WTC11 (cell line): ENCODE measurements around the gene KHSRP. TPM values are rescaled to one million over a fixed set of nuclear protein-coding genes. Genes with fewer than 3 reads are reported as not detected.

Experiments used
- ATF1 ChIP-seq: sonication (generic); formaldehyde crosslinking; IDR thresholded peaks from 2 replicates; pipeline ENCODE4 v1.8.1; 2023; ENCODE audit warnings: mild to moderate bottlenecking, moderate library complexity, missing genetic modification reagents
- CBFB ChIP-seq: sonication (generic); formaldehyde crosslinking; IDR thresholded peaks from 2 replicates; pipeline ENCODE4 v1.8.1; 2022; ENCODE audit warnings: mild to moderate bottlenecking, low read depth, missing genetic modification reagents
- CREM ChIP-seq: sonication (generic); formaldehyde crosslinking; IDR thresholded peaks from 2 replicates; pipeline ENCODE4 v1.8.1; 2022; ENCODE audit warnings: mild to moderate bottlenecking, missing genetic modification reagents, moderate library complexity
- ESRRA ChIP-seq: sonication (generic); formaldehyde crosslinking; IDR thresholded peaks from 2 replicates; pipeline ENCODE4 v1.8.1; 2022; ENCODE audit warnings: mild to moderate bottlenecking, missing genetic modification reagents, borderline replicate concordance
- FOXJ3 ChIP-seq: sonication (generic); formaldehyde crosslinking; IDR thresholded peaks from 2 replicates; pipeline ENCODE4 v1.9.0; 2021; ENCODE audit warnings: missing genetic modification reagents, mild to moderate bottlenecking, borderline replicate concordance
- FOXK1 ChIP-seq: sonication (generic); formaldehyde crosslinking; IDR thresholded peaks from 2 replicates; pipeline ENCODE4 v1.8.0; 2022; ENCODE audit warnings: mild to moderate bottlenecking, moderate library complexity, missing genetic modification reagents
- FOXP1 ChIP-seq: sonication (generic); formaldehyde crosslinking; IDR thresholded peaks from 2 replicates; pipeline ENCODE4 v1.8.0; 2022; ENCODE audit warnings: missing genetic modification reagents, mild to moderate bottlenecking, moderate library complexity, borderline replicate concordance
- GTF2I ChIP-seq: fragments of 250-450 bp; sonication (Bioruptor Pico); conservative IDR thresholded peaks from 2 replicates; pipeline ENCODE4 v1.4.0; 2021; ENCODE audit warnings: mild to moderate bottlenecking
- HMGA2 ChIP-seq: fragments of 250-450 bp; sonication (Bioruptor Pico); IDR thresholded peaks from 2 replicates; pipeline ENCODE4 v1.4.0; 2021; ENCODE audit warnings: mild to moderate bottlenecking, moderate library complexity
- JUN ChIP-seq: sonication (generic); formaldehyde crosslinking; IDR thresholded peaks from 2 replicates; pipeline ENCODE4 v1.8.0; 2023; ENCODE audit warnings: mild to moderate bottlenecking, missing genetic modification reagents
- MYBL2 ChIP-seq: sonication (generic); formaldehyde crosslinking; IDR thresholded peaks from 2 replicates; pipeline ENCODE4 v1.8.1; 2023; ENCODE audit warnings: mild to moderate bottlenecking, moderate library complexity, missing genetic modification reagents
- NR2C2 ChIP-seq: sonication (generic); formaldehyde crosslinking; IDR thresholded peaks from 2 replicates; pipeline ENCODE4 v1.8.0; 2022; ENCODE audit warnings: mild to moderate bottlenecking, missing genetic modification reagents
- RELA ChIP-seq: sonication (generic); formaldehyde crosslinking; IDR thresholded peaks from 2 replicates; pipeline ENCODE4 v1.8.1; 2022; ENCODE audit warnings: missing genetic modification reagents, mild to moderate bottlenecking, borderline replicate concordance
- SMAD3 ChIP-seq: sonication (generic); formaldehyde crosslinking; IDR thresholded peaks from 2 replicates; pipeline ENCODE4 v1.8.0; 2022; ENCODE audit warnings: missing genetic modification reagents, mild to moderate bottlenecking, borderline replicate concordance
- TEAD1 ChIP-seq: sonication (generic); formaldehyde crosslinking; IDR thresholded peaks from 2 replicates; pipeline ENCODE4 v1.8.0; 2022; ENCODE audit warnings: mild to moderate bottlenecking, missing genetic modification reagents
- TEAD4 ChIP-seq: sonication (generic); formaldehyde crosslinking; IDR thresholded peaks from 2 replicates; pipeline ENCODE4 v1.8.0; 2022; ENCODE audit warnings: mild to moderate bottlenecking, missing genetic modification reagents
- USF1 ChIP-seq: sonication (generic); formaldehyde crosslinking; IDR thresholded peaks from 2 replicates; pipeline ENCODE4 v1.8.0; 2022; ENCODE audit warnings: mild to moderate bottlenecking, missing genetic modification reagents
- ZNF121 ChIP-seq: sonication (generic); formaldehyde crosslinking; IDR thresholded peaks from 2 replicates; pipeline ENCODE4 v1.8.0; 2023; ENCODE audit warnings: missing genetic modification reagents
- ZNF138 ChIP-seq: sonication (generic); formaldehyde crosslinking; conservative IDR thresholded peaks from 2 replicates; pipeline ENCODE4 v1.8.1; 2022; ENCODE audit warnings: mild to moderate bottlenecking, moderate library complexity, missing genetic modification reagents
- ZNF219 ChIP-seq: sonication (generic); formaldehyde crosslinking; IDR thresholded peaks from 2 replicates; pipeline ENCODE4 v1.8.0; 2023; ENCODE audit warnings: missing genetic modification reagents, mild to moderate bottlenecking, borderline replicate concordance
- ZNF263 ChIP-seq: sonication (generic); formaldehyde crosslinking; IDR thresholded peaks from 2 replicates; pipeline ENCODE4 v1.8.1; 2022; ENCODE audit warnings: low read depth, mild to moderate bottlenecking, moderate library complexity, missing genetic modification reagents
- ZNF317 ChIP-seq: sonication (generic); formaldehyde crosslinking; IDR thresholded peaks from 2 replicates; pipeline ENCODE4 v1.8.1; 2023; ENCODE audit warnings: low read depth, mild to moderate bottlenecking, moderate library complexity, missing genetic modification reagents, borderline replicate concordance
- ZNF416 ChIP-seq: fragments of 250-450 bp; sonication (Bioruptor Pico); IDR thresholded peaks from 2 replicates; pipeline ENCODE4 v1.9.0; 2021; ENCODE audit warnings: mild to moderate bottlenecking, inconsistent platforms
- ZNF423 ChIP-seq: fragments of 250-450 bp; sonication (Bioruptor Pico); IDR thresholded peaks from 2 replicates; pipeline ENCODE4 v2.1.2; 2022; ENCODE audit warnings: mild to moderate bottlenecking, moderate library complexity
- total RNA-seq: library from RNA; stranded (reverse); gene quantifications from 3 replicates; pipeline ENCODE4 v1.2.3, GENCODE V29; 2021
- TF ChIP-seq, protein P1 (sequence below): sonication (generic); formaldehyde crosslinking; IDR thresholded peaks from 2 replicates; pipeline ENCODE4 v1.8.1; 2022; ENCODE audit warnings: low read depth, missing genetic modification reagents, borderline replicate concordance
- TF ChIP-seq, protein P2 (sequence below): fragments of 250-450 bp; sonication (Bioruptor Pico); IDR thresholded peaks from 2 replicates; pipeline ENCODE4 v1.9.0; 2021; ENCODE audit warnings: mild to moderate bottlenecking

The KHSRP gene
- total RNA-seq, 1 experiment from 2014 or later, result 572 TPM

- peak; percentile 75 for TF ChIP-seq USF1 (CRISPR knock-in tag)
- TF ChIP-seq ZNF219, result no peak
- no peak for TF ChIP-seq CBFB
- no peak for TF ChIP-seq GTF2I (CRISPR knock-in tag)
- TF ChIP-seq FOXK1 (CRISPR knock-in tag), result 0 out of 2 replicates have a peak, but pooled peaks have one; percentile 52
- TF ChIP-seq TEAD1 (CRISPR knock-in tag), result 0 out of 2 replicates have a peak, but pooled peaks have one; percentile 41
- TF ChIP-seq ZNF138 (CRISPR knock-in tag), result no peak
- TF ChIP-seq ZNF263 (CRISPR knock-in tag), result 0 out of 2 replicates have a peak, but pooled peaks have one; percentile 25
- 0 out of 2 replicates have a peak, but pooled peaks have one; percentile 69 for TF ChIP-seq MYBL2 (CRISPR knock-in tag)
- TF ChIP-seq HMGA2 (CRISPR knock-in tag), result no peak
- no peak for TF ChIP-seq NR2C2 (CRISPR knock-in tag)
- no peak for TF ChIP-seq ZNF317 (CRISPR knock-in tag)
- TF ChIP-seq ZNF416 (CRISPR knock-in tag), result no peak
- no peak for TF ChIP-seq ESRRA (CRISPR knock-in tag)
- no peak for TF ChIP-seq FOXJ3 (CRISPR knock-in tag)
- TF ChIP-seq ZNF121 (CRISPR knock-in tag), result no peak
- no peak for TF ChIP-seq SMAD3
- no peak for TF ChIP-seq TEAD4
- TF ChIP-seq, protein P1, sequence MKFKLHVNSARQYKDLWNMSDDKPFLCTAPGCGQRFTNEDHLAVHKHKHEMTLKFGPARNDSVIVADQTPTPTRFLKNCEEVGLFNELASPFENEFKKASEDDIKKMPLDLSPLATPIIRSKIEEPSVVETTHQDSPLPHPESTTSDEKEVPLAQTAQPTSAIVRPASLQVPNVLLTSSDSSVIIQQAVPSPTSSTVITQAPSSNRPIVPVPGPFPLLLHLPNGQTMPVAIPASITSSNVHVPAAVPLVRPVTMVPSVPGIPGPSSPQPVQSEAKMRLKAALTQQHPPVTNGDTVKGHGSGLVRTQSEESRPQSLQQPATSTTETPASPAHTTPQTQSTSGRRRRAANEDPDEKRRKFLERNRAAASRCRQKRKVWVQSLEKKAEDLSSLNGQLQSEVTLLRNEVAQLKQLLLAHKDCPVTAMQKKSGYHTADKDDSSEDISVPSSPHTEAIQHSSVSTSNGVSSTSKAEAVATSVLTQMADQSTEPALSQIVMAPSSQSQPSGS (CRISPR knock-in tag), result no peak
- no peak for TF ChIP-seq RELA (CRISPR knock-in tag)
- TF ChIP-seq, protein P2, sequence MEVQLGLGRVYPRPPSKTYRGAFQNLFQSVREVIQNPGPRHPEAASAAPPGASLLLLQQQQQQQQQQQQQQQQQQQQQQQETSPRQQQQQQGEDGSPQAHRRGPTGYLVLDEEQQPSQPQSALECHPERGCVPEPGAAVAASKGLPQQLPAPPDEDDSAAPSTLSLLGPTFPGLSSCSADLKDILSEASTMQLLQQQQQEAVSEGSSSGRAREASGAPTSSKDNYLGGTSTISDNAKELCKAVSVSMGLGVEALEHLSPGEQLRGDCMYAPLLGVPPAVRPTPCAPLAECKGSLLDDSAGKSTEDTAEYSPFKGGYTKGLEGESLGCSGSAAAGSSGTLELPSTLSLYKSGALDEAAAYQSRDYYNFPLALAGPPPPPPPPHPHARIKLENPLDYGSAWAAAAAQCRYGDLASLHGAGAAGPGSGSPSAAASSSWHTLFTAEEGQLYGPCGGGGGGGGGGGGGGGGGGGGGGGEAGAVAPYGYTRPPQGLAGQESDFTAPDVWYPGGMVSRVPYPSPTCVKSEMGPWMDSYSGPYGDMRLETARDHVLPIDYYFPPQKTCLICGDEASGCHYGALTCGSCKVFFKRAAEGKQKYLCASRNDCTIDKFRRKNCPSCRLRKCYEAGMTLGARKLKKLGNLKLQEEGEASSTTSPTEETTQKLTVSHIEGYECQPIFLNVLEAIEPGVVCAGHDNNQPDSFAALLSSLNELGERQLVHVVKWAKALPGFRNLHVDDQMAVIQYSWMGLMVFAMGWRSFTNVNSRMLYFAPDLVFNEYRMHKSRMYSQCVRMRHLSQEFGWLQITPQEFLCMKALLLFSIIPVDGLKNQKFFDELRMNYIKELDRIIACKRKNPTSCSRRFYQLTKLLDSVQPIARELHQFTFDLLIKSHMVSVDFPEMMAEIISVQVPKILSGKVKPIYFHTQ (CRISPR knock-in tag), result no peak
- no peak for TF ChIP-seq FOXP1
- TF ChIP-seq ZNF423 (CRISPR knock-in tag), result peak; percentile 51; the same call in 1 of the 2 replicates
- no peak for TF ChIP-seq JUN (CRISPR knock-in tag)
- TF ChIP-seq ATF1 (CRISPR knock-in tag), result no peak
- no peak for TF ChIP-seq CREM (CRISPR knock-in tag)
These were observed at the start of gene KHSRP (continued) for GRCh38 chr19:6424195-6424938.
